Inferior parietal cortex (tissue), 1 donor: ENCODE data around the gene COL15A1.

Source experiments
- DNase-seq: peaks from one replicate; pipeline ENCODE4 v3.0.0-alpha.2; 2016; ENCODE audit errors: extremely low spot score

Gene COL15A1

GRCh38 chr9:99015448-99015847 is 71.7 kb downstream of the COL15A1 start:
- no peak for DNase-seq

DNA sequence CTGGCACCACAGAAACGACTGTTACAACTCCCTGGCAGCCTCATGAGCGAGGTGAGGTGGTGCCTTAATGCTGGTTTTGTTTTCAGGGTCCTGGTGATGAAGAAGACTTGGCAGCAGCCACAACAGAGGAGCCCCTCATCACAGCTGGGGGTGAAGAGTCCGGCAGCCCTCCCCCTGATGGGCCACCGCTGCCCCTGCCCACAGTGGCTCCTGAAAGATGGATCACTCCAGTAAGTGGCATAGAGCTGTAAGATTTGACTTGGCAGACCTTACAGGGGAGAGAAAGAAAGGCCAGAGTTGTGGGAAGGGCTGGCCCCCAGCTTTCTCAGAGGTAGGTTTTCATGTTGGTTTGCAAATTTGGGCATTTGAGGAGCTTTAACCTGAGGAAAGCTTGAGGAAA is 72.2 kb downstream of the COL15A1 start:
- DNase-seq = no peak

- no peak for DNase-seq
These were observed 73.1 kb downstream of the COL15A1 start for GRCh38 chr9:99016681-99017387.

GRCh38 chr9:99018653-99019052 is 74.9 kb downstream of the COL15A1 start:
- no peak for DNase-seq

- no peak for DNase-seq
These were observed 76.0 kb downstream of the COL15A1 start for GRCh38 chr9:99019510-99020331.

GRCh38 chr9:99020786-99021436 is 77.2 kb downstream of the COL15A1 start:
- DNase-seq = no peak

DNA sequence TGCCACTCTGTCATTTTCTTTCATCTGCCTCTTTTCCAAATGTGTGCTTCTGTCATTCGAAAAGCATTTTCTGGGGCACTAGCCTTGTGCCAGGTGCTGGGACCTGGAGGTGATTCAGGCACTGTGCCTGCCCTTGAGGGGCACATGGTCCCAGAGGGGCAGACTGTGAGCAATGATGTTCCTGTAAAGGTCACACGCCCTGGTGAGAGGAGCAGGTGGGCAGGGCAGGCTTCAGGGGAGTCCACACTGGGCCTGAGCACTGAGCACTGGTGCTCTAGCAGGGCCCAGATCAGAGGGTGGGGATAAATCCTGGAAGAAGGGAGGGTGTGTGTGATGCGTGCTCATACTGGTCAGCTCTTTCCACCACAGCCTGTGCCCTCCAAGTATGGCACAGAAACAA is 77.8 kb downstream of the COL15A1 start:
- DNase-seq = no peak

DNA sequence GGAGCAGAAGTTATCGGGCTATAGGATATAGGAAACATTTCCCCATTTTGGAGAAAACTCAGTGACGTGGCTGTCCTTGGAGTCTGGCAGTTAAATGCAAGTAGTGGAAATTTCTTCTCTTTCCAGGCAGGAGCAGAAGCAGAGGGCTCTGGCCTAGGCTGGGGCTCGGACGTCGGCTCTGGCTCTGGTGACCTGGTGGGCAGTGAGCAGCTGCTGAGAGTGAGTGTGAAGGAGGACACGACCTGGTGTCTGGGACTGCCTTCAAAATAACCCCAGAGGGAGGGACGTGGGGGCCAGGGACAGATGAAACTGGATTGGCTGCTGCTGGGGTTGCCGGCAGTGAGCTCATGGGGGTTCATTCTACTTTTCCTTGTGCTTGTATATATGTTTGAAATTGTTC is 79.5 kb downstream of the COL15A1 start:
- no peak for DNase-seq

GRCh38 chr9:99023831-99024230 is 80.1 kb downstream of the COL15A1 start:
- no peak for DNase-seq

DNA sequence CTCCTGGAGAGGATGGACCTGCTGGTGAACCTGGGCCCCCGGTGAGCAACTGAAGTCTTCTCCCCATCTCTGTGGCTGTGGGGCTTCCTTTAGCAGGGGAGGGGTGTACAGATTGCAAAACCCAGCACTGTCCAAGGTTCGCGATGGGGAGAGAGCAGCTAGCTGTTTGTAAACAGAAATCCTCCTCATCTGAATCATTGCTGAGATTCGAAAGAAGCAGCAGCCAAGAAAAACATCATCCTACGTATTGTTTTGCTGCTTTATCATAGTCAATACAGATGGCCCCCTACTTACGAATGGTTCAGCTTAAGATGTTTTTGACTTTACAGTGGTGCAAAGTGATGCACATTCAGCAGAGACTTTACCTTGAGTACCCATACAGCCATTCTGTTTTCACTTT is 81.3 kb downstream of the COL15A1 start:
- DNase-seq = no peak

- DNase-seq = no peak
These were observed 82.0 kb downstream of the COL15A1 start for GRCh38 chr9:99025616-99026270.

GRCh38 chr9:99026271-99026955 is 82.7 kb downstream of the COL15A1 start:
- DNase-seq = no peak

DNA sequence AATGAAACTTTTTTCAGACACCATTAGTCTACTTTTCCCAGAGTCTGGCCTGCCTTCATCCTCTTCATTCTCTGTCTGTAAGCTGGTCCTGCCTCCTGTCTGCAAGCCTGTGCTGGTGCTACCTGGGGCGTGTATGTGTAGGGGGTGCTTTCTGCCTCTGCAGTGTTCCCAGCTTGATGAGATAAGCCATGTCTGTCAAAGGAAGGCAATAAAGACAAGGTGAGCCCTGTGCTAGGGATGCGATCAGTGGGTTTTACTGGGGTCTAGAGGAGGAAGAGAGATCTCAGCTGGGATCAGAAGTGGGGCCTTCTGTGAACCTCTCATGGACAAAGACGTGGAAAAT is 83.2 kb downstream of the COL15A1 start:
- DNase-seq = no peak

- no peak for DNase-seq
These were observed 83.7 kb downstream of the COL15A1 start for GRCh38 chr9:99027443-99027842.

GRCh38 chr9:99029083-99029645 is 85.5 kb downstream of the COL15A1 start:
- no peak for DNase-seq

- no peak for DNase-seq
These were observed 86.4 kb downstream of the COL15A1 start for GRCh38 chr9:99030092-99030511.

GRCh38 chr9:99030610-99031109 is 87.0 kb downstream of the COL15A1 start:
- DNase-seq = no peak

DNA sequence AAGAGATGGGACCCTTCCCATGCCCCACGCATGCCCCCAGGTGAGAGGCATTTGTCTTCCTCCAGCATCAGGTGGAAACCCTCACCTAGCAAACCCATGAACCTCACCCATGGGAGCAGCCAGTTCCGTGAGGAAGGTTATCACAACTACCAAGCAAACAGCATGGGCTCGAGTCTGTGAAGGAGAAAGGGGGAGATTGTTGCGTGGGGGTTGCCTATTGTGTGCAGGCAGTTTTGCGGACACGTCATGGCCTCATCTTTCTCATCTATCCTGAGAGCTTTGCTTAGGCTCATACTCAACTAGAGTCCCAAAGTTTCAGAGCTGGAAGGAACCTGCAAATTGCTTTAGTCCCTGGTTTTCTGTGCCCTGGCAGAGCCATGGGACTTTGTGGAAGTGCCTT is 87.6 kb downstream of the COL15A1 start:
- no peak for DNase-seq

DNA sequence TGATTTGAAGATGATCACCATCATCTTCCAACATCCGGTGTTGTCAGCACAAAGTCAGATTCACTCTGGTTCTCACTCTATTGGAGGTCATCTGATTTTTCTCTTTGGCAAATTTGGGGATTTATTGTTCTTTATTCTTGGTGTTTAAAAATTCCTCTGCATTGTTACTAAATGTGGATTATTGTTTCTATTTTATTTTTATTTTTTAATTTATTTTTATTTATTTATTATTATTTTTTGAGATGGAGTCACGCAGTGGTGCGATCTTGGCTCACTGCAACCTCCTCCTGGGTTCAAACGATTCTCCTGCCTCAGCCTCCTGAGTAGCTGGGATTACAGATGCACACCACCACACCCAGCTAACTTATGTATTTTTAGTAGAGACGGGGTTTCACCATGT is 88.3 kb downstream of the COL15A1 start:
- no peak for DNase-seq

DNA sequence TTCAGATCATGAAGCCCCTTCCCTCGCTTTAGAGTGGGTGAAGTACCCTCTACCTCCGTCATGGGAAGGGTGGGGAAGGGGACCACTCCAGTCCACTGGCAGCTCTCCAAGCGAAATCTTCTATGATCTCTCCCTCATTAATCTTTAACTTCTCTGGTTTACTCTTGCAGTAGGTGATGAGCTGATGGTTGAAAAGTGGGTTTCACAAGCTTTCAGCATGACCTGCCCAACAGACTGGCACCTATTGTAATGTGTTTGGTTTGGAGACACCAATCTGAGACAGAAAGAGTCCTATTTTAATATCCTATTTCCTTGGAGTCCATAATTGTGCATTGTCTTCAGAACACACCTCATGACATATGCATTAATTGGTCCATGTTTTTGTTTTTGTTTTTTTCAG is 90.4 kb downstream of the COL15A1 start:
- DNase-seq = no peak

GRCh38 chr9:99035313-99035712 is 91.6 kb downstream of the COL15A1 start:
- DNase-seq = no peak
